Stimulated activated CD4-positive, alpha-beta T cell treated with anti-CD3 and anti-CD28 coated beads, Interleukin-4, amount 100 ng/mL, for 1 hour (primary cell): ENCODE data around the gene ENOX1.
"Not testable (repeated sequence)": the region's sequence is repeated elsewhere in the genome, so short reads cannot be mapped to it uniquely, and the experiment has no call there.

Source experiments
- DNase-seq: peaks from one replicate; pipeline ENCODE4 v3.0.0-alpha.2; 2020

ENOX1 gene

DNA sequence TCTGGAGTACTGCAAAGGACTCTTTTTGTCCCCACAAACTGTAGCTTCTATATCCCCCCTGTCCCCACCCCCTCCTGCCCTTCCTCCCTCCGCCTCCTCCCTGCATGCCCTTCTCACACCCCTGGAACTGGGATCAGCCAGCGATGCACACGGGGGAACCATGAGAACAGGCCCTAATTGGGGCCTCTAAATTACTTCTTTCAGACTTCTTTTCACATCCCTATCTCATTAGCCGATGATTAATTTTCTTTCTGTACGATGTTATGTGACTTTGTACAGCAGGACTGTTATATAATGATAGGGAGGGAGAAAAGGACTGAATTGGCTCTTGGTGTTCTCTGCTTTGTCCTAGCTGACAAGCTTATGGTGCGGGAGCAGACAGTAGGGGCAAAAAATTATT lies 415.9 kb downstream of the ENOX1 start:
- no peak for DNase-seq

DNA sequence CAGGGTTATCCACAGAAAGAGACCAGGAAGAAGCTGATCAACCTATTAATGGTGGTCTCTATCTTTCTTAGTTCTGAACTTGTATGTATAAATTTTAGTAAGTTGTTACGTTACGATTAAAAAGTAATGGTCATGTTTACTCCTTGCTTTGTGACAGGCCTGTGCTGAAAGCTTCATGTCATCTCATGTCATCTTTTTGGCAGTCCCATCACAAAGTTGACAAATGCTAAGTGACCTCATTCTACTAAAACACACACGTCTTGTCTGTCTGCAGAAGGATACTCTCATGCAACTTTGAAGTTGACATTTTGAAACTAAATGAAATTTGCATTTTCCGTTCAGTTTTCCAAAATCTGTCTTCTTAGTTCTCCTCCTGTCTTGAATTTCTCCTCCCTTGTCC lies 417.5 kb downstream of the ENOX1 start:
- no peak for DNase-seq

DNA sequence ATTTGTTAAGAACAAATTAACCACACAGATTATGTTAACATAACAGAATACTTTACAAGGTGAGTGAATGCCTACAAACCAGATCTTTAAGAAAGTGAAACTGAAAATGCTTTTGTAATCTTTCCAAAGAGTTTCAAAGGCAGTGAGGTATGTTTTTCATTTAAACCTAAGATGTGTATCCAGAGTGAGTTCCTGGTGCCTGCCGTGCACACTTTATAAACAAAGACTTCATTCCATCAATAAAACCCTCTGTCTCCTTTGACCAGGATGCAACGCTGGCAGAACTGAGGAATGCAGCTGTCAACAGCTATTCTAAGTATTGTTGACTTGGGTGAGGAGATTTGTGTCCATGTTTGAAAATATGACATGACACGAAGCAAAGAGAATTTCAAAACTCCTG lies 418.8 kb downstream of the ENOX1 start:
- DNase-seq: no peak

DNA sequence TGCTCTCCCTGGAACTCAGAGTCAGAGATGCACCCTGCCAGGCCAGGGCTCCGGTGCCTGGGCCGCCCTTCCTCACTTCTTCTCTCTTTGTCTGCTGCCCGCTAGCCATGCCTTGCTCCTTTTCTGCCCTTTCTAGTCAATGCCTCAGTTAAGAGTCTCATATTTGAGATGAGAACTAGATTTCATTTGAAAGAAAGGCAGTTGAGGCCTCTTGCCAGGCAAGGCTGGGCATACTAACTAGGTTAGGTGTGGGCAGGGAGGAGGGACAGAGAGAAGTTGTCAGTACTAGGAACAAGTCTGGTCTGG lies 421.8 kb downstream of the ENOX1 start:
- DNase-seq: no peak

DNA sequence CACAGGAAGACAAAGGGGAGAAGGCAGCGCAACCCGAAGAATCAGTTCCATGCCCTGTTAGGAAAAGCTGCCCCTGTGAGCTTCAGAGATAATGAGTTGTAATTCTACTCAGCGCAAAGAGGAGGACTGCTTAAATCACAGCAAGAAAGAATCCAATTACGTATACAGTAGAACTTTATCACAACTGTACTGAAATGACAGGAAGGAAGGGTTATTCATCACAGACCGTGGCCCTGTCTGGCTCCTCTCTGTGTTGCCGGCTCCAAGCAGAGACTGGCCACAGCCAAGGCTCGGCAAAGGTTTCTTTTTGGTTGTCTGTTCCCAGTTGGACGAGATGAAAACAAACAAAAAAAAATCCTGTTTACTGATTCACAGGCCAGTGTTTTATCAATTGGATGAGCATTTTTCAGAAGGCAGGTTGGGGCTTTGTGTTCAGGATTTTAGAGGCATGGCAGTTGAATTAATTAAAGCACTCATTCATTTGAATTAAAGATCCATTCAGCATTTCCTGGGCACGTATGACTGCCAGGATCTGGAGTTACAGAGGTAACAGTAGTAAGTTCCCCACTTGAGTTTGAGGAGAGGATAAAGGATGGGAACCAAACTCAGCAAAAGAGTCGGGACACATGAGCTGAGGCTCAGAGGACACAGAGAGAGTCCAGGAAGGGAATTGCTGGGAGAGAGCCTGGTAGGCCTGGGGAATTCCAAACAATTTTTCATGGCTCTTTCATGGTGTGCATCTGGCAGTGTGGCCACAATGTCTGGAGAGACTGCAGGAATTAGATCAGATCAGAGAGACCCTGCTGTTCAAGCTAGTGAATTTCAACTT lies 422.3 kb downstream of the ENOX1 start:
- DNase-seq: no peak

DNA sequence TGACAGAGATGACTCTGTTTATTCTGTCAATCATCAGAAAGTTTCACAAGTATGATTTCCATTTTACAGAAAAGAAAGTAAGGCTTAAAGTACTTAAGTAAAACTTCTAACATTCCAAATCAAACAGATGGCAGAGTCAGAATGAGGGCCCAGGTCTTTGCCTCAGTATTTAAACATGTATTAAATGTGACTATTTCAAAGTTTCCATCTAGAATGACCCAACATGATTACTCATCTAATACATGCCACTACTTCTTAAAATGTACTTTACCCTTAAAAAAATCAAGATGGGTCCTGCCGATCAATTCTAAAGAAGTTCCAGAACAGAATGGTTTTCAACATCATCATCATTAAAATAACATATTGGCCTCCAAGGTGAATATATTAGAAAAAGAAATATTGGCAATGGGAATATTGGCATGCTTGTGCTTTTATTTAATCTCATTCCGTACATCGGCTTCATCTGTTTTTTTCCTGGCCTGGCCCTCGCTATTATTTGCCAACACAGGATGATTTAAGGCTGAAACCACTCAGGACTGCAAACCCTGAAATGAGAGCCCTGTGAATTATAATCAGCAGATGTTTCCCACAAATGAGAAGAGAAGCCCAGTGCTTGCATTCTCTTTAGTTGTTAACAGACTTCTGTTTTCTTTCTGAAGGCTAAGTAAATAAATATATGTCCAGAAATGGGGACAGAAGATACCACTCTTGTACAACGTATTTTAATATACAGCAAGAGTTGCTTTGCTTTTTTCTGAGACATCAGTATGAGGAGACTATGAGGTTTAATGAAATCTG lies 423.4 kb downstream of the ENOX1 start:
- DNase-seq: no peak

DNA sequence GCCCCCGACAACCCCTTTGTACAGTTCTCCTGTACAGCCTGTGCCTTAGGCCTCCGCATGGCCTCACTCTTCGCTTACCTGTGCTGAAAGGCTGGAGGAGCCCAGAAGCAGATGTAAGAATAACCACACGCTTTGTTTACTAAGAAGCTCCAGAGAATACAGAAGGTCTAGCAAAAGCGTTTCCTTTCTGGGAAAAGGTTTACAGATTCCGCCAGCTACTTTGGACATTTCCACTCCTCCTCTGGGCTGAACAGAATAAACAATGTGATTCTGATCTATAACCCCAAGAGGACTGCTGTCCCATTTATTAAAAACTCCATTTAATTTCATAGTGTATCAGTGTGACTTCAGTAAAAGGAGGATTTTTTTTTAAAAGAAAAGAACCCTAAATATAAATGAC lies 424.2 kb downstream of the ENOX1 start:
- DNase-seq: no peak

DNA sequence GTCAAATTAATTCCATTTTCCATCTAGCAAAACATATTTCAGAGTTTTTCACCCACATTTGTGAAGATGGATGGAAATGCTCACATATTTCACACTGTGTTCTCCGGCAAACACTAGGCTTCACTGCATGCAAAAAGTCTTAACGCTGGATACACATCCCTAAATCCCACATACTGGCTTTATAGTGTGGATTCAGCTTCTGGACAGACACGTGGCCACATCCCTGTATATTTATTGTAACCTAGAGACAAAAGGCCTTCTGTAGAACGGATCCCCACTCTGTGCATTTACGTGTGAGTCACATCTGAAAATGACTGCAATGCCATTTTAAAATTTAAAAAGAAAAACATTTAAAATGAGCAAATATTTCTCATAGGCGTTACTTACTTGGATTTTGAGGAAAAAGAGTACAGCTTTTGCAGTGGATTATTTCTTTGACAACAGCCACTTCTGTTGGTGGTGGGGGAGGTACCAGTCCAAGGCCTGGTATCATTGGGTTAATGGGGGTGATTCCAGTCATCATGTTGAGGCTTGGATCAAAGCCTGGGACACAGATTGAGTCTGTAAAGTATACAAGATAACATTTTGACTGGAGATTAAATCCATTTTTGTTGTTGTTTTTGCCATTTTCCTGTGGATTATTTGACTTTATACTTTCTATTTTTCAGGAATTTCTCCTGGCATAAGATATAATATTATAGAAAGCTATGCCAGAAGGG lies 425.7 kb downstream of the ENOX1 start:
- DNase-seq: no peak

DNA sequence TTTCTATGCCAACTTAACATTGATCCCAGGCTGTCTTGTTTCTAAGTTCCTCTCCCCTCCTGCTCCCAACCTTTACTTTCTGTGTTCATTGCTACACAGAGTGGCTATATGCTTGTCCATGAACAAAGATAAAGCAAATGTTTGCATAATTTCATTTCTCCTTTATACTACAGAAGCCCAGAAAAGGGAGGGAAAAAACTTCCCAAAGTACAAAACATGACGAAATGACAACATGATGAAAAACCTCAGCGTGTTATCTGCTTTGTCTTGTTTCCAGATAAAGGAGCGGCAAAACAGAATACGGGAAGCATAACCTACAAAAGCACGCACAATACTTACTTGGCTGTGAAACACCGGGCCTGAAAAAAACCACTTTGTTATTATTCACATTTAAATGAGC lies 426.6 kb downstream of the ENOX1 start:
- no peak for DNase-seq

DNA sequence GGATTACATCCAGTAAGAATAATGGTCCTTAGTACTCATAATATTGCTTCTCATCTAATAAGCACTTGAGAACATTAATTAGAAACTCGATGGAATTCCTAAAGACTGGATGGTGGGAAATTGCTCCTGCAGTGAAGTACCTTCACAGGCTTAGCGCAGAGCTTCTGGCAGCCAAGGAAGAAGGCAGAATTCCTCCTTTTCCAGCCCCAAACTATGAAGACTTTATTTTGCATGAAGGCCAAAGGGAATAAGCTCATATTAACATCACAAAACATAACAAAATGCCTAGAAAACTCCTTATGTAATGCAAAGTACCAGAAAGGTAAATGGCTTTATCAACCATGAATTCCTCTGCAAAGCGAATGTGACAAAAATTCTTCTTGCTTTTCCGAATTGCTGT lies 427.2 kb downstream of the ENOX1 start:
- no peak for DNase-seq

DNA sequence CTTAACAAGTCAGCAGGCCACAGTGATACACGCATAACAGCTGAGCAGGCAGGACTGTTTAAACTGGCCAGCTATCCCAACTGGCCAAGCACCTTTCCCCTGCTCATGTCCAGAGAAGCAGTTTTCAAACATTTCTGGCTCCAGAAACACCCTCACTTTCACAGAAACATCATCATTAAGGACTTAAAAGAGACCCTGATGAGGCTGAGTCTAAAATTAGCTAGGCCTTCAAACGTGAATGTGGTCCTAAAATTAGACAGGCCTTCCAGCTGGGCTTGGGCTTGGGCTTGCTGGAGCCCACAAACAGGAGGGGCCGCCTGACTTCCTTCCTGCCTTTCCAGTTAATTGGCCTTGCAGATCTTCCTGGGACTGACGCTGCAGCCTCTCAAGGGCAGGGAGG lies 429.2 kb downstream of the ENOX1 start:
- no peak for DNase-seq

DNA sequence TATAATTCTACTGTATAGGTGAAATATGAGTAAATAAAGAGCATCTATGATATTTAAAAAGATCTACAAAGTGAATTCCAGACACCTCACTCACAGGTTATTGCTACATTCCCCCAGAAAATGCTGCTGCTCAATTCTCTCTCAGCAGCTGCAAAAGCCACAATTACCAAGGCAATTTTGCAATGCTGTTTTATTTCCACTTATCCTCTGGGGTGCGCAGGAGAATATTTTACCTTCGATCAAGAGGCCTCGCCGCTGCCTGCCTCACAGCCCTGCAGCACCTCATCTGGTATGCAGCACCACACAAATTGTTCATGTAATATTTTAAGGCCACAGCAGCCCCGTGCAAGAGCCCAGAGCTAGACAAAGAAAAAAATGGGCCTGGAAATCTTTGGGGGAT lies 430.2 kb downstream of the ENOX1 start:
- no peak for DNase-seq

DNA sequence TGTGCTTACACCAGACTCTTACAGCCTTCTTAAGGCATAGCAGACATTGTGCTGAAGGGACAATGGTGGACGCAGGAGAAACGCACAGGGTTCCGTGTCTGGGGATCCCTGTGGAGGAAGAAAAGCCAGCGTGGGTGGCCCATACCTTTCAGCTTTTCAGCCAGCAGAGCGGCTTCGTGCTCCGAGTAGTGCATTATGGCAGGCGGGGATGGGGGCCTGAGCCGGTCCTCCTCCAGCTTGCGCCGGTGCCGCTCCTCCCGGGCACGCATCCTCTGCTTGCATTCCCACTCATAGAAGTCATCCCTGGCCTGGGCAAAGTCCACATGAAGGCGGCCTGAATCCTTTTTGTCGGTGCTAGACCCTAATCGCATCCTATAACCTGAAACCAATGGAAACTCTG lies 431.0 kb downstream of the ENOX1 start:
- no peak for DNase-seq

DNA sequence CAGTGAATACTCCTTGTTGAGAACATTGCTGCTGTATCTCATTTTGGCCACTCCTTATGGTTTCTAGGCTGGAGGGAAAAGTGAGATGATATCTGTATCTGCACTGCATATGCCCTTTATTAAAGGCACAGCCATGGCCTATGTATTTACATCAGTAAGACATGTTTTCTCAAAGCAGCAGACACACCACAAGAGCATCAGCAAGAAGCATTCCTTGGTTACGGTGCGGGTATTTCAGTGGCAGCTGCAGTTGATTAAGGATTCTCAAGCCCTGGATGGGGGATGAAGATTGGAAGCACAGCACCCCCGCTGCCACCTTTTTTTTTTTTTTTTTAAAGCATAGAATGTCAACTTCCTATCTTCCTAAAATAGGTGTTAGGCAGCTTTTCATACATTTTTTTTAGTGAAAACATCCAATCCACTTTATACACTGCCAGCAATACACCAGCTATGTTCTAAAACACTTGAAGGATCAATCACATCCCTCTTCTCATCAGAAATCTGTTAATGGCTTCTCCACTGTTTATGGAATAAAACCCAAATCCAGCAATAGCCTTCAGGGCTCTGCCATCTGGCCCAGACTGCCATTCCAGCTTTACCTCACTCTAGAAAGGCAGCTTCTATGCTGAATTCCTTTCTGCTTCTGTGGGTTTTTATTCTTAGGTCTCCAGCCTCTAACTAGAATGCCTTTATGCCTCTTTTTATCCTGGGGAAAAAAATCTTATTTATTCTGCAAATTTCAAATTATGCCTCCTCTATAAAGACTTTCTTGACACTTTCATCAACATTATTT lies 432.4 kb downstream of the ENOX1 start:
- DNase-seq: no peak

DNA sequence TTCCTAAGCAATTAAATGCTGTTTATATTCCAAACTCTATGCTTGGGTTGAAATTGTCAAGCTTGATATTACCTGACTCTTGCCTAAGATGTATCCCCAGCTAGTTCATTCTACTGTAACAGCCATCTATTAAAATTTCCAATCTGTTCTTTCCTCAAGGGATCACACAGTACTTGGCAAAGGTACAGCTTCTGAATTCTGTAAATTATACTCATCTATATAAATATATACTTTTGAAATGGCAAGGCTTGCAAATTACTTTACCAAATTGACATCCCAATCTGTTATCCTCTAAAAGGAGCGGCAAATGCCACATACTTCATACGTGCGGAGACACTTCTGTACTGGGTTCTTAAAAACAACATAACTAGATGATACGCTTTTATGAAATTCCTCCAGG lies 433.1 kb downstream of the ENOX1 start:
- DNase-seq: no peak

DNA sequence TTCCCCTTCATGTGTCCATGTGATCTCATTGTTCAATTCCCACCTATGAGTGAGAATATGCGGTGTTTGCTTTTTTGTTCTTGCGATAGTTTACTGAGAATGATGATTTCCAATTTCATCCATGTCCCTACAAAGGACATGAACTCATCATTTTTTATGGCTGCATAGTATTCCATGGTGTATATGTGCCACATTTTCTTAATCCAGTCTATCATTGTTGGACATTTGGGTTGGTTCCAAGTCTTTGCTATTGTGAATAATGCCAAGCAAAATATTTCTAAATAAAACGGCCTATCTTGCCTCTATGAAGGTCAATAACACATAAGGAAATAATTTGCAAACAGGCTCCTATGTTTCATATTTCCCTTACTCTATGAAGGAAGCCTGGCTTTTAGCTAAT lies 435.2 kb downstream of the ENOX1 start:
- not testable (repeated sequence) for DNase-seq

DNA sequence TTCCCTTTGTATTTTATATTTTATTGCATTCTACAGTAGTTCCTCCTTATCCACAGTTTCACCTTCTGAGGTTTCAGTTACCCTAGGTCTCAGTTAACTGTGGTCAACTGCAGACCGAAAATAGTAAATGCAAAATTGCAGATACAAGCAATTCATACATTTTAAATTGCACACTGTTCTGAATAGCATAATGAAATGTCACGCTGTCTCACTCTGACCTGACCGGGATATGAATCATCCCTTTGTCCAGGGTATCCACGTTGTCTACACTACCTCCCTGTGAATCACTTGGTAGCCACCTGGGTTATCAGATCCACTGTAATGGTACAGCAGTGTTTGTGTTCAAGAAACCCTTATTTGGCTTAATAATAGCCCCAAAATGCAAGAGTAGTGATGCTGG lies 438.4 kb downstream of the ENOX1 start:
- DNase-seq: no peak

DNA sequence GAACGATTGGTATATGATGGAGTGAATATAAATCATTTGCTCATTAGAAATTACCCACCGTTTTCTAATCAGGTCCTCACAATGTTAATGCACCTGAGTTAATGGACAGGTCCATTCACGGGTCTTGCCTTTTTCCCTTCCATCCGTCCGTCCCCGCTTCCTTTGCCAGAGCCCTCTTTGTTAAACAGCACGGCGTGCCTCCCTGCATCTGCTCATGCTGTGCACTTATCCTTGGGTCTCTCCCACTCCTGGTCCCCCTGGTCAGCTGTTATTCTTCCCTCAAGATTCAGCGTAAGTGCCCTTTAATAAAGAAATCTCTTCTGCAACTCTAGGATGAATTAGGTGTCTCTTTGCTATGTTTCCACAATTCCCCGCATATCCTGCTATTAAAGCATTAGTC lies 438.9 kb downstream of the ENOX1 start:
- DNase-seq: no peak

DNA sequence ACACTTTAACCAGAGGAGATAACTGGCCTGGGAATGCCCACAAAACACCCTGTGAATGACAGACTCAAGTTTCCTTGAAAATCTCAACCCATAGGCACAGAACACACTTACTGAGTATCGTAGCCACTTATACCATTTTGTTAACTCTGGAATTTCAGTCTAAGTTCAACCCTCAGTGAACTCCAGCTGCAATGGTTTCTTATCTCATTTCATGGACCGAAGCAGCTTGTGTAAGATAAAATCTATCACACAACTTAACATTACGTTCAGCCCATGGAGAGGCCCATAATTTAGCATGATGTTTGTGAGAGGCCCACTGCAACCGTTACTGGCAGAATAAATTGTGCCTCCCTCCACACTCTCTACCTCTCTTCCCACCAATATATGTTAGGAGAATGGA lies 440.3 kb downstream of the ENOX1 start:
- no peak for DNase-seq

DNA sequence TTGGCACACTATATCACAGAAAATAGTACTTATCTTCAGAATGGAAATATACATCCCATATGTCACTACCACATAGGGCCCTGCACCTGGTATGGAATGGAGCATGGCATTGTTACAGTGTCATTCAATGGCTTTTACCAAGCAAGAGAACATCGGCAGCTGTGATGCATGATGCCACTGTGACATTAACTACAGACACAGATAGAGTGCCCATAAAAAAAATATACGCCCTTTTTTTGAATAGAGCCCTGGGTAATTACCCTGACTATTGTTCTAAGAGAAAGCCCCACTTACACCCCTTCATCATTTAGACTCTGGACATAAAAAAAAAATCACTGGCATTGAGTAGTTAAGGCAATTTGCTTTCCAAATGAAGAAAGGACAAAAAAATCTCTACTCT lies 443.1 kb downstream of the ENOX1 start:
- DNase-seq: no peak

DNA sequence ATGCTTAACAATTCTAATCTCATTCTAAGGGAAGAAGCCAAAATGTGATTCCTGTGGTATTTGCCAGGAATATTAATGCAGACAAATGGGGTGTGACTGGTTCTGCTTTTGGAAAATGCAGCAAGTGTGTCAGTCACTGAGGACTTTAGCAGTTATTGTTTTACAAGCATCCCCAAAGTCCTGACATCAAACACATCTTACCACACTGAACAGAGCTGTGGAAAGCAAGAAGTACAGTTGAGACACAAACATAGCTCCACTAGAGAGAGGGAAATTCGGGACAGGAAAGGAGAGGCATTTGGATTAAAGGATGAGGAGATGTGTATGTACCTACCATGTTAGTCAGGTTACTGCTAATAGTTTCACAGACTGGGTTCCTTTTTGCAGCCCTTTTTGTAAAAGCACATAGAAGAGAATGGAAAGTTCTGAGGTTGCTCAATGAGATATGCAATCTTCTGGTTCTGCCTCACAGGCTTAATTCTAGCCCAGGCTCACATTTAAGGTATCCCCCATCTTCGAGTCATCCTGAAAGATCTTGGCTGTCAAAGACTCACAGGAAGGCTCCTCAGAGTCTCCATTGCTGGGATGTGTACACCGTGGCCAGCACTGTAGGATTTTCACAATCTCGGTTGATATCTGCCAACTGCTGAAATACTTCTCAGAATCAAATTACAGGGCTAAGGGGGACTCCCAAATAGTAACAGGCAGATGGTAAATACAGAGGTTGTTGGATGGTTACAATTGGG lies 446.8 kb downstream of the ENOX1 start:
- DNase-seq: no peak

DNA sequence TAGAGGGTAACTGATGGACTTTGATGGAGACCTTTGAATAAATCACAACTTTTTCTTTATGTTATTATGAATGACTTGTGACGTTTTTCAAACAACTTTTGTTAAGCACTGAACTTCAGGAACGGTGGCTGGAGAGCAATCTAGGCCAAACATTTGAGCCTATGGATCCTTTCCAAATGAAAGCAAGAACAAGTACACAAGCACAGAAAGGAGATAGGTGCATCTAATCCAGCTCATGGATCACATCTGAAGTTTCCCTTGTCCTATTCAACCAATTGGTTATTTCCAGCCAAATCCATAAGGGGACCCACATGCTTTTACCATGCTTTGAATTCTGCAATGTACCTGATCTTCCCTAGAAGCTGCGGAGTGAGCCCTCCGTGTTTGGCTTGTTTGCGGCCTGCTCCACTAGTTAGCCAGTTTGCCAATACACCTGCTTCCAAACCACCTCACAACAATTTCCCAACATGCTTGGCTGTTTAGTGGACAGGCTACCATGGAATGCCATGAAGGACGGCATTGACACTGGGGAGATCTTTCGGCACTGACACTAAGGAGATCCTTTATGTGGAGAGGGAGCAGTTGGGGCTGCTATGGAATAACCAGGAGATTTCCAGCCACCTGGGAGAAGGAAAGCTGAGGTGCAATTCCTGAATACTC lies 447.5 kb downstream of the ENOX1 start:
- DNase-seq: no peak
